CD14-positive monocyte (primary cell): ENCODE results near the gene ACYP2. TPM values are rescaled to one million over a fixed set of nuclear protein-coding genes. Genes with fewer than 3 reads are reported as not detected.

ENCODE experiments used
- DNase-seq, 3 donors: peaks; one replicate each; pipeline ENCODE4 v3.0.0-alpha.2; 2011 to 2022
- H2AFZ ChIP-seq: 2 replicates; pipeline ENCODE4 v1.6.0; 2012; ENCODE audit warnings: mild to moderate bottlenecking, low read depth, low read length, inconsistent platforms; ENCODE audit not compliant: insufficient read depth, poor library complexity, severe bottlenecking
- H3K27ac ChIP-seq, 2 donors: 1 replicate in 1 of 2; 2 replicates in 1 of 2; pipeline ENCODE4 v1.5.1; 2012 to 2013; ENCODE audit warnings: low read length in 2 of 2, control low read depth in 1 of 2, inconsistent platforms in 1 of 2, low read depth in 1 of 2, mild to moderate bottlenecking in 1 of 2
- H3K27me3 ChIP-seq, 2 donors: one replicate each; pipeline versions ENCODE4 v1.6.0 to v1.6.1; 2011 to 2013; ENCODE audit warnings: low read length in 2 of 2; ENCODE audit not compliant: control insufficient read depth in 2 of 2, insufficient read depth in 2 of 2
- H3K36me3 ChIP-seq, 2 donors: replicated peaks in 1 of 2; 1 replicate in 1 of 2; 2 replicates in 1 of 2; pipeline versions ENCODE4 v1.5.1 to v1.6.1; 2012 to 2013; ENCODE audit warnings: low read length in 2 of 2, control low read depth in 1 of 2, inconsistent platforms in 1 of 2, mild to moderate bottlenecking in 1 of 2; ENCODE audit not compliant: insufficient read depth in 2 of 2, control insufficient read depth in 1 of 2
- H3K4me1 ChIP-seq, 2 donors: 1 replicate in 1 of 2; 2 replicates in 1 of 2; pipeline versions ENCODE4 v1.5.1 to v1.6.1; 2012 to 2013; ENCODE audit warnings: low read length in 2 of 2, control low read depth in 1 of 2, inconsistent platforms in 1 of 2, mild to moderate bottlenecking in 1 of 2, moderate library complexity in 1 of 2; ENCODE audit not compliant: insufficient read depth in 2 of 2, control insufficient read depth in 1 of 2
- H3K4me2 ChIP-seq: replicated peaks from 2 replicates; pipeline ENCODE3; 2012; ENCODE audit warnings: low read length, moderate library complexity, mild to moderate bottlenecking; ENCODE audit not compliant: poor library complexity, severe bottlenecking; ENCODE audit errors: extremely low read depth
- H3K4me3 ChIP-seq, 3 experiments: fragments of 200-600 bp in 1 of 3; sonication (generic) in 1 of 3; replicated peaks in 1 of 3; 1 replicate in 2 of 3; 2 replicates in 1 of 3; pipeline ENCODE4 v1.5.1; 2011 to 2013; ENCODE audit warnings: low read length in 3 of 3, mild to moderate bottlenecking in 3 of 3, control low read depth in 2 of 3, low read depth in 2 of 3, inconsistent platforms in 1 of 3, moderate library complexity in 1 of 3
- H3K79me2 ChIP-seq: 2 replicates; pipeline ENCODE4 v1.6.0; 2012; ENCODE audit warnings: mild to moderate bottlenecking, control low read depth, inconsistent platforms, low read length, moderate library complexity; ENCODE audit not compliant: insufficient read depth
- H3K9ac ChIP-seq: 2 replicates; pipeline ENCODE4 v1.6.0; 2017; ENCODE audit warnings: low read length, mild to moderate bottlenecking; ENCODE audit not compliant: insufficient read depth, poor library complexity, severe bottlenecking
- H3K9me3 ChIP-seq, 2 donors: replicated peaks in 1 of 2; 1 replicate in 1 of 2; 2 replicates in 1 of 2; pipeline versions ENCODE4 v1.5.1 to v1.6.1; 2012 to 2013; ENCODE audit warnings: low read length in 2 of 2, control low read depth in 1 of 2; ENCODE audit not compliant: control insufficient read depth in 1 of 2, insufficient read depth in 1 of 2
- H4K20me1 ChIP-seq: 2 replicates; pipeline ENCODE4 v1.6.0; 2012; ENCODE audit warnings: mild to moderate bottlenecking, low read length, control low read depth, moderate library complexity; ENCODE audit not compliant: insufficient read depth
- H3K27ac Mint-ChIP-seq, 7 donors: one replicate each; pipeline ENCODE4 v1.8.0; 2020; ENCODE audit warnings: mild to moderate bottlenecking in 7 of 7, mixed read lengths in 7 of 7, moderate library complexity in 6 of 7, inconsistent platforms in 2 of 7
- H3K27me3 Mint-ChIP-seq, 3 donors: one replicate each; pipeline ENCODE4 v1.8.0; 2021 to 2022; ENCODE audit warnings: low read depth in 3 of 3, mild to moderate bottlenecking in 3 of 3, mixed read lengths in 3 of 3, moderate library complexity in 3 of 3, inconsistent platforms in 1 of 3
- H3K36me3 Mint-ChIP-seq, 2 donors: one replicate each; pipeline ENCODE4 v1.8.0; 2020; ENCODE audit warnings: mixed read lengths in 2 of 2, inconsistent platforms in 1 of 2, mild to moderate bottlenecking in 1 of 2
- H3K4me1 Mint-ChIP-seq: one replicate; pipeline ENCODE4 v1.8.0; 2020; ENCODE audit warnings: mild to moderate bottlenecking, mixed read lengths
- H3K4me3 Mint-ChIP-seq, 2 donors: one replicate each; pipeline ENCODE4 v1.8.0; 2020; ENCODE audit warnings: mild to moderate bottlenecking in 2 of 2, mixed read lengths in 2 of 2, moderate library complexity in 1 of 2
- H3K9me3 Mint-ChIP-seq, 7 donors: one replicate each; pipeline ENCODE4 v1.8.0; 2020 to 2022; ENCODE audit warnings: mixed read lengths in 7 of 7, mild to moderate bottlenecking in 6 of 7, moderate library complexity in 6 of 7, inconsistent platforms in 2 of 7
- CTCF ChIP-seq: fragments of 200-600 bp; IDR thresholded peaks from one replicate; pipeline ENCODE4 v1.8.0; 2022; ENCODE audit warnings: antibody characterized with exemption, mild to moderate bottlenecking
- WGBS: methylation state at CpG from one replicate; pipeline ENCODE4 v1.1.5; 2013; ENCODE audit warnings: missing lambda C conversion rate; ENCODE audit not compliant: insufficient coverage; 5-methylcytosine and 5-hydroxymethylcytosine counted together
- intact Hi-C, 2 donors: fragments of 100-400 bp; cut with micrococcal nuclease; formaldehyde crosslinking; loops; one replicate each; pipeline versions ENCODE4 v1.15.0 to v1.15.1; 2023
- polyA plus RNA-seq, 3 donors: library from polyadenylated mRNA; depleted of rRNA in 1 of 3; unstranded in 2 of 3; stranded (reverse) in 1 of 3; fragments of 300-500 nt in 2 of 3; fragments of >200 nt in 1 of 3; fragmentation: Illumina TruSeq in 2 of 3; gene quantifications; 1 replicate in 2 of 3; 2 replicates in 1 of 3; pipeline ENCODE4 v1.2.3, GENCODE V29; 2012 to 2021

ACYP2 gene
- polyA plus RNA-seq, 3 donors, result 6.2 to 10.8 (median 10.3) TPM

- intact Hi-C loops, result no loop called here
- no peaks in the 10 kb centered on the region for H3K36me3 ChIP-seq
- H3K27me3 Mint-ChIP-seq, result peaks cover 26 to 38% (median 32%) of the 10 kb centered on the region in 3 donors
- no peaks in the 10 kb centered on the region for H3K9me3 ChIP-seq
- no peaks in the 10 kb centered on the region for H3K79me2 ChIP-seq
- peaks cover 16% of the 10 kb centered on the region for H3K4me1 Mint-ChIP-seq
- no peak overlapping the region for H3K4me3 Mint-ChIP-seq
- H3K9ac ChIP-seq, result no peak overlapping the region
- H3K4me3 ChIP-seq, result no peak overlapping the region
- H3K27me3 ChIP-seq, result peaks cover 15 to 35% of the 10 kb centered on the region in 2 donors
- H2AFZ ChIP-seq, result no peak overlapping the region
- H3K4me2 ChIP-seq, result no peak overlapping the region
- no peaks in the 10 kb centered on the region for H4K20me1 ChIP-seq
- WGBS, result 100% methylated on average over 1 of the region's 3 CpGs
- H3K9me3 Mint-ChIP-seq, result peaks cover 0 to 3% (median 0%) of the 10 kb centered on the region in 7 donors
- peak overlapping the region in 1 of 7 donors; percentile 48 for H3K27ac Mint-ChIP-seq
- no peak for DNase-seq
- H3K36me3 Mint-ChIP-seq, result no peaks in the 10 kb centered on the region
- peaks cover 10 to 13% of the 10 kb centered on the region in 2 donors for H3K4me1 ChIP-seq
- no peak overlapping the region for H3K27ac ChIP-seq
- TF ChIP-seq CTCF, result no peak
These were observed 217.0 kb downstream of the ACYP2 start for GRCh38 chr2:54332386-54332785.

- no peak for TF ChIP-seq CTCF
- Histone ChIP-seq H4K20me1 (no peaks in the 10 kb centered on the region), H3K4me3 (no peak overlapping the region), H3K4me2 (no peak overlapping the region), H3K79me2 (no peaks in the 10 kb centered on the region), H3K27me3 (peaks cover 5 to 11% of the 10 kb centered on the region in 2 donors), H3K36me3 (no peaks in the 10 kb centered on the region), H3K9ac (no peak overlapping the region), H3K9me3 (no peaks in the 10 kb centered on the region), H2AFZ (no peak overlapping the region), H3K4me1 (no peaks in the 10 kb centered on the region), H3K27ac (no peak overlapping the region)
- peaks cover under 1% of the 10 kb centered on the region for H3K4me1 Mint-ChIP-seq
- no peaks in the 10 kb centered on the region for H3K36me3 Mint-ChIP-seq
- intact Hi-C loops, result no loop called here
- no peak overlapping the region for H3K27ac Mint-ChIP-seq
- peaks cover 0 to 3% (median 0%) of the 10 kb centered on the region in 7 donors for H3K9me3 Mint-ChIP-seq
- WGBS, result no CpG with 5 or more reads among the region's 1 CpG
- H3K27me3 Mint-ChIP-seq, result peaks cover 8 to 15% (median 11%) of the 10 kb centered on the region in 3 donors
- no peak for DNase-seq
- no peak overlapping the region for H3K4me3 Mint-ChIP-seq
These were observed 220.9 kb downstream of the ACYP2 start for GRCh38 chr2:54336136-54336976.
